GM19239 (cell line): Measurements from ENCODE around the gene PDE4D.

ENCODE experiments used
- DNase-seq: peaks from one replicate; pipeline ENCODE4 v3.0.0; 2011; ENCODE audit warnings: low spot score; ENCODE audit not compliant: insufficient read length
- FAIRE-seq: peaks from 2 replicates; lab custom pipeline; 2011; peaks lifted over from hg19 to GRCh38; lab: Jason Lieb, UNC

The PDE4D gene

DNA sequence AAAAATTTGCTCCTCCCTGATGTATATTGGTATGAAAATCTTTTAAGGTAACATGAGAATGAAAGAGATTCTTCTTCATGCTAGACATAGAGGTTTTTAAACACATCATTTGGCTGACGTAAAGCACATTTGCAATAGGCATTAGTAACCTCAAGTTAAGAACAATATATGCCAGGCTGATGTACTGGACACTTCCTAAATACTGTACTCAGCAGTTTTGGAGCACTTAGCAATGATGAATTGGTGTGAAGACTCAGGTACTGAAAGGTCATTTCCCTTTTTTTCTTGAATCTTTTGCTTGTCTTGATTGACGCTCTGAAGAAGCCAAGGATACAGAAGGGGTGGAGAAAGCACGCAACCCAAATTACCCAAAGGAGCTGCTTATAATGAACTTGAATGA is 322.5 kb downstream of the PDE4D start:
- DNase-seq (no peak), FAIRE-seq (peak; percentile 44)

- DNase-seq: no peak
- FAIRE-seq: peak; percentile 62
Observed at GRCh38 chr5:59569608-59570334, 323.8 kb downstream of the PDE4D start.

DNA sequence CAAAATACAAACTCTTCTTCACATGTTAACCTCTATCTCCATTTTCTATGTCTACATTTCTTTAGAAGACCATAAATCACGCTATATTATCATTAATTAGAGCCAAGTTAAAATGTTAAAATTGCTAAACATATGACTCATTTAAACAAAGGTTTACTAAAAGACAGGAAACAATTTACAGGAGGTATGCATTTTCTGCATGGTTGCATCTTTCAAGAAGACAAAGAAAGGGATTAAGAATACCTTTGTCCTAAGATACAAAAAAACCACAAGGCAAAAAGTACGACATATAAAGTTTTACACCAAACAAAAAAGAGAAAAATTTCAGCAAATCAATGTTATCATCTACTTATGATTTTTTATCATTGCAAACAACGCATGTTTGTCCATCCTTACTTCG is 324.4 kb downstream of the PDE4D start:
- FAIRE-seq (no peak), DNase-seq (no peak)

- no peak for FAIRE-seq
- DNase-seq: no peak
Observed at GRCh38 chr5:59568161-59568560, 325.4 kb downstream of the PDE4D start.

- FAIRE-seq (peak; percentile 51), DNase-seq (no peak)
Observed at GRCh38 chr5:59565551-59565950, 328.0 kb downstream of the PDE4D start.

GRCh38 chr5:59564895-59565294 is 328.6 kb downstream of the PDE4D start:
- FAIRE-seq: peak; percentile 71
- DNase-seq: no peak

GRCh38 chr5:59562756-59563389 is 330.7 kb downstream of the PDE4D start:
- FAIRE-seq: peak; percentile 95
- DNase-seq: peak; percentile 6

- no peak for DNase-seq
Observed at GRCh38 chr5:59560553-59560952, 333.0 kb downstream of the PDE4D start.

DNA sequence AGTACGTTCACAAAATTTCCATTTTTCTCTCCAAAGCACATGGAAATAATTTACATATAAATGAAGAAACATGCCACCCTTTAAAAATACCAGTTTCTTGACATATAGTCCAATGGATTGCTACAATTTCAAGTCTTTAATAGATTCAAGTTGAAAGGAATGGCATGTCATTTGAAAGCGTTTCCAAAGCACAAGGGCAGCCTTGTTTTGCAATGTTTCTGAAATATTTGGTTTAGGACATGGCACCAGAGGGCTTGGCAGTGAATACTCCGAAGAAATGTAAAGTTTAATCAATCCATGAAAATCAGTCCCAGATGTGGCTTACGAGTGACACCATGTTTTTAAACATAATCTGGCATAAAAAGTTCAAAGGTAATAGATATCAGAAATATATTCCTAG is 333.7 kb downstream of the PDE4D start:
- FAIRE-seq (no peak), DNase-seq (no peak)

More at GRCh38 chr5:59560553-59560952, 333.0 kb downstream of the PDE4D start:
- FAIRE-seq: no peak

- FAIRE-seq (no peak), DNase-seq (no peak)
Observed at GRCh38 chr5:59559323-59559722, 334.2 kb downstream of the PDE4D start.

DNA sequence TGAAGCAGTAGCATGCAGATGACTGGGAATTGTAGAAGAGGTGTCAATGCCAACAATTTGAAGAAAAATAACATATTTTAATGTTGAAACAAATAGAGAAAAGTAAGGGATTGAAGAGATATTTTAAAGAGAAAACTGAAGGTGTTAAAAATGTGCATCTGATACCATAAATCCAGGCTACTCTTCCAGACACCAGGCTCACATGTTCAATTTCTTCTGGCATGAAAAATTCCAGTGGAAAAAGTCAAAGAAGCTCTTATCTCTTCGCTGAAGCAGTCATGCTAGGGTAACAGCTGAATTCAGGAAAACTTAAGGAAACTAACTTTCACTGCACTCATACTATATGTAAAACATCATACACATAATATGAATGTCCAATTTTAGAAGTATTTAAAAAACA is 335.0 kb downstream of the PDE4D start:
- FAIRE-seq: no peak

DNA sequence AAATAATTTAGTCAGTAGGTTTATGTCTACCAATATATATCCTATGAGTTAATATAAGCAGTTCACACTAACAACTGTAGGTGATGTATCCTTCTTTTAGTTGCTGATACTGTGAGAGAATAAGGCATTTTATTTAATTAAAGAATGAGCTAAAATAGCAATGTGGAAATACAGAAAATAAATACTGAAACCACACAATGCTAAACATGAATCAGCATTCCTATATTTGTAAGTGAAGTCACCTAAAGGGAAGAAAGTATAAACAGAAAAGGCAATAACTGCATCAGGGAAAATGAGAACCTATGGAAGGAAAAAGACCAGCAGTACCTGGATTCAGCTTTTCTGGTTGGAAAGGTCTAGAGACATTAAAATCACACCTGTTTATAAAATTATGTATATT is 336.0 kb downstream of the PDE4D start:
- DNase-seq: no peak
- no peak for FAIRE-seq

More for the DNA sequence above, 335.0 kb downstream of the PDE4D start:
- DNase-seq: no peak

DNA sequence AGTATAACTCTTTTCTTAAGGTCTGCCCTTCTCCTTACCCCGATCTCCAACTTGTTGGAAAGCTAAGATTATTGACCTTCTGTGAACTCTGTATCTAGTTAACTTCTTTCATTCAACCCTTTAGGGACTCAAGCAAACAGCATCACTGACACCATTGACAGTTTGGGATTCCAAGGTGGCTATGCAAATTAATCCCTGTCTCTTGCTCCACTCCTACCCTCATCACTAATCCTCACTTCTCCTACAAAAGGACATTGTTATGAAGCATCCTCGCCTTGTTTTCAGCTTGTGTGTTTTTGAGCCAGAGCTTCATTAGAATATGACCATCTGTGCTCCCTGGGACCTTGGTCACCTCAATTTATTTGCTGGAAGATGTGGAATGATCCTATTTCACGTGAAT is 337.9 kb downstream of the PDE4D start:
- DNase-seq: no peak
- FAIRE-seq: no peak

DNA sequence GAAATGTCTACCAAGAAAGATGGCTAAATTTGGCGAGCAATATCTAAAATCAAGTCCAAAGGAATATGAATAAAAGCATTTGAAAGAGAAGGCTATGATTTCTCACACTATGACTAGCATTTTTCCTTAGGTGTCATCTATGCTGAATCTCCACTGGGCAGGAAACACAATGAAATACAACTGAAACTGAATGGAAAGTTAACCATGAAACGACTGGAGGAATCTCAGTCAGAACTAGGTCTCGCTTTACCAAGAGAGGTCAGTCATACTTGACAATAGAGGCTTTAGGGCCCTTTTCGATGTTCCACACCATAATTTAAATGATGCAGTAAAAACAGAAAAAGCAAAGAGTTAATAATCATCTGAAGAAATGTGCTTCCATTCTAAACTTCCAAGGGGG is 339.0 kb downstream of the PDE4D start:
- no peak for FAIRE-seq

GRCh38 chr5:59553992-59554391 is 339.5 kb downstream of the PDE4D start:
- FAIRE-seq (no peak), DNase-seq (no peak)

More for the DNA sequence above, 339.0 kb downstream of the PDE4D start:
- DNase-seq: no peak

GRCh38 chr5:59548807-59549357 is 344.6 kb downstream of the PDE4D start:
- no peak for DNase-seq
- FAIRE-seq: no peak

GRCh38 chr5:59547731-59548130 is 345.8 kb downstream of the PDE4D start:
- no peak for FAIRE-seq

DNA sequence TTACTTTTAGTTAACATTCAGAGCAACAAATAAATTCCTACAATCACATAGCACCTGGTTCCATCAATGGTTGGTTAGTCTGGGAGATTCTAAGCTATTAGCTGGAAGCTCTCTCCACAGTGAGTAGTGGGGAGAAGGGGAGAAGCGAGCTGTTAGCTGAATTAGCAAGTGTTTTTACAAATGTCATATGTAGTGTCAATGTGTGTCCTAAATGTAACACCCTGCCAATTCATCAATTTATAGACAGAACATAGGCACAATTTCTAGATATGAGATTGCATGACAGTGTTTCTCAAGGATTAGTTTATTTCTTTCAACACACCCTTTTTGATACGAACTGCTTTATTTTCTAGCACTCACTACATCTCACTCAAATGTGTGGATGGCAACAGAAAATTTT is 349.0 kb downstream of the PDE4D start:
- FAIRE-seq: no peak
- DNase-seq: no peak

More at GRCh38 chr5:59547731-59548130, 345.8 kb downstream of the PDE4D start:
- DNase-seq: no peak

DNA sequence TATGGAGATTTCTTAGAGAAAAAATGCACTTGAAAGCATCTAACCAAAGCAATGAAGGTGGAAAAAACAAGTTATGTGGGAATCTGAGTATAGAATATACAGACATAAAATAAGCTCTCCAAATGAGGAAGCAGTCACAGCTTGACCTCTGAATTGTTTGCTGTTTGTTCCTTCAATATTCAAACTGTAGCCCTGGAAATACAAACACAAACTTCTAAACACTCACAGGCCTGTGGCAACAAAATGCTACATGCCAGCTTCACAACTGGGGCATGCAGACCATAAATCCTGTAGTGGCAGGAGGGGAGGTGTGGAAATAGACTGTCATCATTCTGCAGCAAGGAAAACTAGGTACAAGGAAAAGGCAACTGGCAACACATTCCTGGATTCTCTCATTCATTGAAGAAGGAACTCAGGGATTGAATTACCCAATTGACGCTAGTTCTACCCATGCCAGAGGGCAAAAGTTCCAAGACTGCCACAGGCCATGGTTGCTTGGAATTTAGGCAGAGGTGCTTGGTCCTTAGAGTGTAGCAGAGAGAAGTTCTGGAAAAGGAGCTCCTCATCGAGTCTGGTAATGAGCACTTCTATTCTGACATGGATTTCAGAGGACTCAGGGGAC is 349.6 kb downstream of the PDE4D start:
- no peak for FAIRE-seq
- no peak for DNase-seq

DNA sequence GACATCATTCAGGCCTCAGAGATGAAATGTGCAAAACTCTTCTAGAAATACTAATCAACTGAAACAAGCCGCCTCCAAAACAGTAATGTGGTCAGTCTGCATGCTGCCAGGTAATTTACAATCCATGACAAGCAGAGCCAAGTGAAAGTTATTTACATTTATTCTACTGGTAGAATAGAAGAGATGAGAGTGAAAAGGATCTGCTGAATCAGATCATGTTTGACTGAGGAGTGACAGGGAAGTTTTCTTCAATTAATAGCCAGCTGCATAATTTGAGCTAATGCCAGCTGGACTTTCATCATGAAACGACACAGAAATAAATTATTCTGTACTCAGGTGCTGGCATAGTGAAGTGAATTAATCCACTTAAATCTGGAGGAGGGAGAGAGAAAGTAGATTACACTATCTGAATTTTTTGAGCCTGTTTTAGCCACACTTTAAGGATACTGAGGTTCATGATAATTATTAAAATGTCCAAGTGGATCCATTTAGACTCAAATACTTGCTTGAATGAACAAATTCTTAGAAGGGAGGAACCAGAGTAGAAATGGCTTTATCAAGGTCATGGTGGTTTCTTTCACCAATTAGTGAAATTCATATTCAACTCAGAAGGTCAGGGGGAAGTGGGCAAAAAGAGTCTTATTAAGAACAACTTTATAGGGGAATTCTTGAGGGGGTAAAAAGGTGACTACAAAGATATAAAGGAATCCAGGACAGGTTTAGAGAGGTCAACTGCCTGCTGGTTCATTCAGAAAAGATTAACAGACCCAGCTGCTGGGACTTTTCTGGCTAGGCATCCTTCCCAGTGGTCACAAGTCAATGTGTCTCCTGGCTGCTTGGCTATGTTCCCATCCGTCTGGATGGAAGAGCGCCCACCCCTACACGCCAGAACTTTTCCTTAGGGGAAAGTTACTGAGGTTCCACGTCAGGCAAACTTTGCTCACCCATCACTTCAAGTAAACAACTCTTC is 350.4 kb downstream of the PDE4D start:
- no peak for FAIRE-seq
- DNase-seq: no peak
